SK-N-SH (cell line): Measurements from ENCODE around the gene RGS14. TPM values are rescaled to one million over a fixed set of nuclear protein-coding genes. Genes with fewer than 3 reads are reported as not detected.

ENCODE experiments used
- CTCF ChIA-PET: fragments of 300-600, 350-600 bp; formaldehyde crosslinking; extraction: SDS; loops from one replicate; lab custom pipeline; 2021; lab: Yijun Ruan, JAX
- POLR2A ChIA-PET: fragments of 350-600 bp; sonication (Branson Sonifier 250); formaldehyde crosslinking; extraction: SDS; loops from one replicate; lab custom pipeline; 2020; ENCODE audit warnings: antibody characterized with exemption, inconsistent platforms; lab: Yijun Ruan, JAX
- DNase-seq: peaks from one replicate; pipeline ENCODE4 v3.0.0; 2012
- H2AFZ ChIP-seq: fragments of 200-600 bp; sonication (generic); 2 replicates; pipeline ENCODE4 v1.8.1; 2016; ENCODE audit warnings: antibody characterized with exemption, mild to moderate bottlenecking, low read depth
- H3F3A ChIP-seq: fragments of 200-600 bp; sonication (generic); replicated peaks from 2 replicates; pipeline ENCODE3; 2016; ENCODE audit warnings: antibody characterized with exemption, mild to moderate bottlenecking; ENCODE audit not compliant: insufficient read depth
- H3K27ac ChIP-seq, 2 experiments: fragments of 200-500 bp in 1 of 2; fragments of 200-600 bp in 1 of 2; sonication (Bioruptor generic) in 1 of 2; sonication (generic), shearing (Covaris generic) in 1 of 2; 2 replicates each; pipeline versions ENCODE4 v1.5.1 to v1.6.1; 2014 to 2016; ENCODE audit warnings: low read depth in 2 of 2, inconsistent platforms in 1 of 2, low read length in 1 of 2, mild to moderate bottlenecking in 1 of 2, mixed read lengths in 1 of 2
- H3K27me3 ChIP-seq: fragments of 200-600 bp; sonication (generic), shearing (Covaris generic); 2 replicates; pipeline ENCODE4 v1.6.1; 2016; ENCODE audit warnings: mixed run types; ENCODE audit not compliant: insufficient read depth
- H3K36me3 ChIP-seq, 2 experiments: fragments of 200-500 bp in 1 of 2; fragments of 200-600 bp in 1 of 2; sonication (Bioruptor generic) in 1 of 2; sonication (generic) in 1 of 2; replicated peaks in 1 of 2; 2 replicates each; pipeline versions ENCODE3 to v1.5.1; 2014 to 2016; ENCODE audit warnings: low read length in 1 of 2, mild to moderate bottlenecking in 1 of 2; ENCODE audit not compliant: insufficient read depth in 2 of 2, control insufficient read depth in 1 of 2
- H3K4me1 ChIP-seq, 2 experiments: fragments of 200-500 bp in 1 of 2; fragments of 200-600 bp in 1 of 2; sonication (Bioruptor generic) in 1 of 2; sonication (generic), shearing (Covaris generic) in 1 of 2; 2 replicates each; pipeline versions ENCODE4 v1.5.1 to v1.6.1; 2014 to 2016; ENCODE audit warnings: low read depth in 1 of 2, low read length in 1 of 2, mixed run types in 1 of 2; ENCODE audit not compliant: insufficient read depth in 2 of 2, control insufficient read depth in 1 of 2
- H3K4me2 ChIP-seq: fragments of 200-600 bp; sonication (generic), shearing (Covaris generic); 2 replicates; pipeline ENCODE4 v1.6.1; 2017; ENCODE audit warnings: mixed run types
- H3K4me3 ChIP-seq, 2 experiments: fragments of 200-500 bp in 1 of 2; fragments of 200-600 bp in 1 of 2; sonication (Bioruptor generic) in 1 of 2; sonication (generic), shearing (Covaris generic) in 1 of 2; 2 replicates each; pipeline versions ENCODE4 v1.5.1 to v1.8.1; 2014 to 2016; ENCODE audit warnings: low read depth in 2 of 2, inconsistent platforms in 1 of 2, low read length in 1 of 2, mild to moderate bottlenecking in 1 of 2, mixed read lengths in 1 of 2, moderate library complexity in 1 of 2
- H3K79me2 ChIP-seq: fragments of 200-600 bp; sonication (generic); 2 replicates; pipeline ENCODE4 v1.8.1; 2017; ENCODE audit warnings: mild to moderate bottlenecking; ENCODE audit not compliant: insufficient read depth
- H3K9ac ChIP-seq: fragments of 200-600 bp; sonication (generic); 2 replicates; pipeline ENCODE4 v1.6.1; 2017; ENCODE audit warnings: mixed run types
- H3K9me2 ChIP-seq: fragments of 200-600 bp; sonication (generic); 2 replicates; pipeline ENCODE4 v1.6.1; 2017; ENCODE audit warnings: mixed run types
- H3K9me3 ChIP-seq: fragments of 200-600 bp; sonication (generic); 2 replicates; pipeline ENCODE4 v1.6.1; 2017; ENCODE audit warnings: mixed run types, mild to moderate bottlenecking, moderate library complexity
- H4K20me1 ChIP-seq: fragments of 200-600 bp; sonication (generic); 2 replicates; pipeline ENCODE4 v1.6.1; 2017; ENCODE audit warnings: mild to moderate bottlenecking, mixed run types; ENCODE audit not compliant: insufficient read depth
- EP300 ChIP-seq, 2 experiments: IDR thresholded peaks; 2 replicates each; pipeline versions ENCODE4 v1.4.0 to v1.6.1; 2012; ENCODE audit warnings: borderline replicate concordance in 1 of 2, low read depth in 1 of 2, low read length in 1 of 2
- EZH2phosphoT487 ChIP-seq: fragments of 200-600 bp; sonication (generic); IDR thresholded peaks from 2 replicates; pipeline ENCODE4 v1.6.1; 2017; ENCODE audit warnings: low read depth, mixed run types, mild to moderate bottlenecking, antibody characterized with exemption, moderate library complexity, borderline replicate concordance
- FOSL2 ChIP-seq: IDR thresholded peaks from 2 replicates; pipeline ENCODE4 v1.4.0; 2012; ENCODE audit warnings: low read depth, mild to moderate bottlenecking, moderate library complexity, borderline replicate concordance
- FOXJ3 ChIP-seq: sonication (generic); formaldehyde crosslinking; IDR thresholded peaks from 2 replicates; pipeline ENCODE4 v1.5.1; 2020; ENCODE audit warnings: mild to moderate bottlenecking, missing genetic modification reagents
- GABPA ChIP-seq: IDR thresholded peaks from 2 replicates; pipeline ENCODE4 v1.4.0; 2012; ENCODE audit warnings: low read depth, mild to moderate bottlenecking
- GATA2 ChIP-seq: sonication (generic); formaldehyde crosslinking; IDR thresholded peaks from 2 replicates; pipeline ENCODE4 v1.5.0; 2020; ENCODE audit warnings: mild to moderate bottlenecking, missing genetic modification reagents
- MEF2A ChIP-seq: IDR thresholded peaks from 2 replicates; pipeline ENCODE4 v1.4.0; 2012; ENCODE audit warnings: low read depth, borderline replicate concordance
- MXI1 ChIP-seq: IDR thresholded peaks from 2 replicates; pipeline ENCODE4 v1.6.1; 2012; ENCODE audit warnings: mild to moderate bottlenecking, low read depth, low read length, improper control_type of control experiment
- POLR2AphosphoS5 ChIP-seq: IDR thresholded peaks from 2 replicates; pipeline ENCODE4 v1.6.1; 2012; ENCODE audit warnings: low read depth, low read length
- RAD21 ChIP-seq: IDR thresholded peaks from 2 replicates; pipeline ENCODE4 v1.6.1; 2012; ENCODE audit warnings: mild to moderate bottlenecking, low read length
- RXRA ChIP-seq: IDR thresholded peaks from 2 replicates; pipeline ENCODE4 v1.4.0; 2012; ENCODE audit warnings: low read depth, mild to moderate bottlenecking, borderline replicate concordance
- SIN3A ChIP-seq: IDR thresholded peaks from 2 replicates; pipeline ENCODE4 v1.6.1; 2012; ENCODE audit warnings: low read depth, mild to moderate bottlenecking, low read length, moderate library complexity, borderline replicate concordance
- TAF1 ChIP-seq: IDR thresholded peaks from 2 replicates; pipeline ENCODE4 v1.6.1; 2012; ENCODE audit warnings: low read depth, mild to moderate bottlenecking, low read length, moderate library complexity, borderline replicate concordance
- TCF12 ChIP-seq: IDR thresholded peaks from 2 replicates; pipeline ENCODE4 v1.4.0; 2012
- YY1 ChIP-seq: IDR thresholded peaks from 2 replicates; pipeline ENCODE4 v1.4.0; 2012; ENCODE audit warnings: low read depth, mild to moderate bottlenecking
- WGBS: methylation state at CpG from one replicate; pipeline ENCODE4 v1.1.6; 2017; ENCODE audit warnings: low lambda C conversion rate; 5-methylcytosine and 5-hydroxymethylcytosine counted together
- polyA plus RNA-seq, 3 experiments: library from polyadenylated mRNA; depleted of rRNA; stranded (reverse); fragments of >200 nt; gene quantifications; 2 replicates each; pipeline ENCODE4 v1.2.3, GENCODE V29; 2012
- TF ChIP-seq, protein P1 (sequence below): fragments of 150-350 bp; IDR thresholded peaks from 2 replicates; pipeline ENCODE4 v1.6.1; 2016; ENCODE audit warnings: mild to moderate bottlenecking, low read depth, low read length
- TF ChIP-seq, protein P2 (sequence below): IDR thresholded peaks from 2 replicates; pipeline ENCODE4 v1.6.1; 2012; ENCODE audit warnings: mild to moderate bottlenecking, low read depth, low read length, moderate library complexity
- TF ChIP-seq, protein P3 (sequence below): IDR thresholded peaks from 2 replicates; pipeline ENCODE4 v1.4.0; 2012; ENCODE audit warnings: low read depth, borderline replicate concordance
- TF ChIP-seq, protein P4 (sequence below): fragments of 200-600 bp; sonication (generic); IDR thresholded peaks from 2 replicates; pipeline ENCODE4 v1.6.1; 2017; ENCODE audit warnings: antibody characterized with exemption, mild to moderate bottlenecking, moderate library complexity
- TF ChIP-seq, protein P5 (sequence below): fragments of 150-350 bp; IDR thresholded peaks from 2 replicates; pipeline ENCODE4 v1.6.1; 2017; ENCODE audit warnings: antibody characterized with exemption, low read length, low read depth, borderline replicate concordance

RGS14 gene
- polyA plus RNA-seq, 1 of the 3 experiments (the other 2 are of a cell fraction): 26.5 TPM

DNA sequence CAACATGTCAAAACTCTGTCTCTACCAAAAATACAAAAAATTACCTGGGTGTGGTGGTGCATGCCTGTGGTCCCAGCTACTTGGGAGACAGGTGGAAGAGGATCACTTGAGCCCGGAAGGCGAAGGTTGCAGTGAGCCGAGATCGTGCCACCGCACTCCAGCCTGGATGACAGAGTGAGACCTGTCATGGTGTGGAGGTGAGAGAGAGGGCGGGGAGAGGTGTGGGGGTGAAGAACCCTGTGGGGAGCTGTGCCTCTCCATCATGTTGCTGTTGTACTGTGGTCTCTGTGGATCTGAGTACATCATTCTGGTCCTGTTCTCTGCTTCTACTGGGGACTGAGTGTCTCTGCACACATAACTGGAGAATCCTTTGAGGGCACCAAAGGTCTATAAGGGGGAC is 15.2 kb downstream of the RGS14 start:
- CTCF ChIA-PET: interaction anchor here (0.6 to 4.9 kb wide), 6 partner anchors 17 to 262 kb away, joined by 3 to 47 read pairs (median 16); no protein-coding TSS in a partner anchor
- Histone ChIP-seq H2AFZ (no peak overlapping the region), H3K79me2 (no peaks in the 10 kb centered on the region), H4K20me1 (no peaks in the 10 kb centered on the region), H3K4me1 (peaks cover 0 to 17% of the 10 kb centered on the region in 2 experiments; a peak in 1 of 4 replicates), H3K36me3 (no peaks in the 10 kb centered on the region), H3F3A (peaks cover 7% of the 10 kb centered on the region), H3K9me3 (no peaks in the 10 kb centered on the region), H3K27me3 (no peaks in the 10 kb centered on the region), H3K27ac (no peak overlapping the region), H3K9ac (no peak overlapping the region), H3K9me2 (no peaks in the 10 kb centered on the region), H3K4me2 (no peak overlapping the region), H3K4me3 (no peak overlapping the region)
- WGBS: 84% methylated on average over 6 of the region's 6 CpGs
- POLR2A ChIA-PET: no interaction called here
- no peak for DNase-seq
- TF ChIP-seq, protein P1, sequence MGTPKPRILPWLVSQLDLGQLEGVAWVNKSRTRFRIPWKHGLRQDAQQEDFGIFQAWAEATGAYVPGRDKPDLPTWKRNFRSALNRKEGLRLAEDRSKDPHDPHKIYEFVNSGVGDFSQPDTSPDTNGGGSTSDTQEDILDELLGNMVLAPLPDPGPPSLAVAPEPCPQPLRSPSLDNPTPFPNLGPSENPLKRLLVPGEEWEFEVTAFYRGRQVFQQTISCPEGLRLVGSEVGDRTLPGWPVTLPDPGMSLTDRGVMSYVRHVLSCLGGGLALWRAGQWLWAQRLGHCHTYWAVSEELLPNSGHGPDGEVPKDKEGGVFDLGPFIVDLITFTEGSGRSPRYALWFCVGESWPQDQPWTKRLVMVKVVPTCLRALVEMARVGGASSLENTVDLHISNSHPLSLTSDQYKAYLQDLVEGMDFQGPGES: no peak
- TF ChIP-seq TCF12: no peak
- TF ChIP-seq TAF1: no peak
- no peak for TF ChIP-seq FOSL2
- TF ChIP-seq GATA2: no peak
- TF ChIP-seq FOXJ3 (CRISPR knock-in tag): no peak
- no peak for TF ChIP-seq EZH2phosphoT487
- TF ChIP-seq SIN3A: no peak
- no peak for TF ChIP-seq GABPA
- TF ChIP-seq, protein P2, sequence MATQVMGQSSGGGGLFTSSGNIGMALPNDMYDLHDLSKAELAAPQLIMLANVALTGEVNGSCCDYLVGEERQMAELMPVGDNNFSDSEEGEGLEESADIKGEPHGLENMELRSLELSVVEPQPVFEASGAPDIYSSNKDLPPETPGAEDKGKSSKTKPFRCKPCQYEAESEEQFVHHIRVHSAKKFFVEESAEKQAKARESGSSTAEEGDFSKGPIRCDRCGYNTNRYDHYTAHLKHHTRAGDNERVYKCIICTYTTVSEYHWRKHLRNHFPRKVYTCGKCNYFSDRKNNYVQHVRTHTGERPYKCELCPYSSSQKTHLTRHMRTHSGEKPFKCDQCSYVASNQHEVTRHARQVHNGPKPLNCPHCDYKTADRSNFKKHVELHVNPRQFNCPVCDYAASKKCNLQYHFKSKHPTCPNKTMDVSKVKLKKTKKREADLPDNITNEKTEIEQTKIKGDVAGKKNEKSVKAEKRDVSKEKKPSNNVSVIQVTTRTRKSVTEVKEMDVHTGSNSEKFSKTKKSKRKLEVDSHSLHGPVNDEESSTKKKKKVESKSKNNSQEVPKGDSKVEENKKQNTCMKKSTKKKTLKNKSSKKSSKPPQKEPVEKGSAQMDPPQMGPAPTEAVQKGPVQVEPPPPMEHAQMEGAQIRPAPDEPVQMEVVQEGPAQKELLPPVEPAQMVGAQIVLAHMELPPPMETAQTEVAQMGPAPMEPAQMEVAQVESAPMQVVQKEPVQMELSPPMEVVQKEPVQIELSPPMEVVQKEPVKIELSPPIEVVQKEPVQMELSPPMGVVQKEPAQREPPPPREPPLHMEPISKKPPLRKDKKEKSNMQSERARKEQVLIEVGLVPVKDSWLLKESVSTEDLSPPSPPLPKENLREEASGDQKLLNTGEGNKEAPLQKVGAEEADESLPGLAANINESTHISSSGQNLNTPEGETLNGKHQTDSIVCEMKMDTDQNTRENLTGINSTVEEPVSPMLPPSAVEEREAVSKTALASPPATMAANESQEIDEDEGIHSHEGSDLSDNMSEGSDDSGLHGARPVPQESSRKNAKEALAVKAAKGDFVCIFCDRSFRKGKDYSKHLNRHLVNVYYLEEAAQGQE: no peak
- TF ChIP-seq RXRA: no peak
- no peak for TF ChIP-seq RAD21
- TF ChIP-seq POLR2AphosphoS5: no peak
- no peak for TF ChIP-seq MXI1
- TF ChIP-seq, protein P3, sequence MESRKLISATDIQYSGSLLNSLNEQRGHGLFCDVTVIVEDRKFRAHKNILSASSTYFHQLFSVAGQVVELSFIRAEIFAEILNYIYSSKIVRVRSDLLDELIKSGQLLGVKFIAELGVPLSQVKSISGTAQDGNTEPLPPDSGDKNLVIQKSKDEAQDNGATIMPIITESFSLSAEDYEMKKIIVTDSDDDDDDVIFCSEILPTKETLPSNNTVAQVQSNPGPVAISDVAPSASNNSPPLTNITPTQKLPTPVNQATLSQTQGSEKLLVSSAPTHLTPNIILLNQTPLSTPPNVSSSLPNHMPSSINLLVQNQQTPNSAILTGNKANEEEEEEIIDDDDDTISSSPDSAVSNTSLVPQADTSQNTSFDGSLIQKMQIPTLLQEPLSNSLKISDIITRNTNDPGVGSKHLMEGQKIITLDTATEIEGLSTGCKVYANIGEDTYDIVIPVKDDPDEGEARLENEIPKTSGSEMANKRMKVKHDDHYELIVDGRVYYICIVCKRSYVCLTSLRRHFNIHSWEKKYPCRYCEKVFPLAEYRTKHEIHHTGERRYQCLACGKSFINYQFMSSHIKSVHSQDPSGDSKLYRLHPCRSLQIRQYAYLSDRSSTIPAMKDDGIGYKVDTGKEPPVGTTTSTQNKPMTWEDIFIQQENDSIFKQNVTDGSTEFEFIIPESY: no peak
- no peak for TF ChIP-seq MEF2A
- TF ChIP-seq, protein P4, sequence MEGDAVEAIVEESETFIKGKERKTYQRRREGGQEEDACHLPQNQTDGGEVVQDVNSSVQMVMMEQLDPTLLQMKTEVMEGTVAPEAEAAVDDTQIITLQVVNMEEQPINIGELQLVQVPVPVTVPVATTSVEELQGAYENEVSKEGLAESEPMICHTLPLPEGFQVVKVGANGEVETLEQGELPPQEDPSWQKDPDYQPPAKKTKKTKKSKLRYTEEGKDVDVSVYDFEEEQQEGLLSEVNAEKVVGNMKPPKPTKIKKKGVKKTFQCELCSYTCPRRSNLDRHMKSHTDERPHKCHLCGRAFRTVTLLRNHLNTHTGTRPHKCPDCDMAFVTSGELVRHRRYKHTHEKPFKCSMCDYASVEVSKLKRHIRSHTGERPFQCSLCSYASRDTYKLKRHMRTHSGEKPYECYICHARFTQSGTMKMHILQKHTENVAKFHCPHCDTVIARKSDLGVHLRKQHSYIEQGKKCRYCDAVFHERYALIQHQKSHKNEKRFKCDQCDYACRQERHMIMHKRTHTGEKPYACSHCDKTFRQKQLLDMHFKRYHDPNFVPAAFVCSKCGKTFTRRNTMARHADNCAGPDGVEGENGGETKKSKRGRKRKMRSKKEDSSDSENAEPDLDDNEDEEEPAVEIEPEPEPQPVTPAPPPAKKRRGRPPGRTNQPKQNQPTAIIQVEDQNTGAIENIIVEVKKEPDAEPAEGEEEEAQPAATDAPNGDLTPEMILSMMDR: no peak
- TF ChIP-seq EP300 (IDR thresholded peaks at IDR 0.05; ENCODE audit: borderline replicate concordance in 1 of 2, low read depth in 1 of 2, low read length in 1 of 2): no peak
- TF ChIP-seq, protein P5, sequence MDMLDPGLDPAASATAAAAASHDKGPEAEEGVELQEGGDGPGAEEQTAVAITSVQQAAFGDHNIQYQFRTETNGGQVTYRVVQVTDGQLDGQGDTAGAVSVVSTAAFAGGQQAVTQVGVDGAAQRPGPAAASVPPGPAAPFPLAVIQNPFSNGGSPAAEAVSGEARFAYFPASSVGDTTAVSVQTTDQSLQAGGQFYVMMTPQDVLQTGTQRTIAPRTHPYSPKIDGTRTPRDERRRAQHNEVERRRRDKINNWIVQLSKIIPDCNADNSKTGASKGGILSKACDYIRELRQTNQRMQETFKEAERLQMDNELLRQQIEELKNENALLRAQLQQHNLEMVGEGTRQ: no peak
- TF ChIP-seq YY1: no peak
